ENCODE results near the gene TMEM53.

TMEM53 gene

GRCh38 chr1:44606701-44607281 lies 67.5 kb downstream of the TMEM53 start:
- DNase-seq (ENCODE audit: low read depth, low spot score): no peak
- in situ Hi-C loops (cut with HindIII; ENCODE audit: low sequenced_read_pairs): no loop called here
- no peak for TF ChIP-seq CTCF (IDR thresholded peaks at IDR 0.05; ENCODE audit: low read depth, low read length)
- H3K4me3 ChIP-seq (ENCODE audit: low read depth, low read length): no peak overlapping the region

- in situ Hi-C loops (cut with HindIII; ENCODE audit: low sequenced_read_pairs): no loop called here
- H3K4me3 ChIP-seq (ENCODE audit: low read depth, low read length): no peak overlapping the region
- no peak for DNase-seq (ENCODE audit: low read depth, low spot score)
- no peak for TF ChIP-seq CTCF (IDR thresholded peaks at IDR 0.05; ENCODE audit: low read depth, low read length)
Observed at GRCh38 chr1:44605914-44606615, 68.2 kb downstream of the TMEM53 start.

GRCh38 chr1:44604157-44604955 lies 69.9 kb downstream of the TMEM53 start:
- no peak overlapping the region for H3K4me3 ChIP-seq (ENCODE audit: low read depth, low read length)
- in situ Hi-C loops (cut with HindIII; ENCODE audit: low sequenced_read_pairs): no loop called here
- TF ChIP-seq CTCF (IDR thresholded peaks at IDR 0.05; ENCODE audit: low read depth, low read length): no peak
- no peak for DNase-seq (ENCODE audit: low read depth, low spot score)

DNA sequence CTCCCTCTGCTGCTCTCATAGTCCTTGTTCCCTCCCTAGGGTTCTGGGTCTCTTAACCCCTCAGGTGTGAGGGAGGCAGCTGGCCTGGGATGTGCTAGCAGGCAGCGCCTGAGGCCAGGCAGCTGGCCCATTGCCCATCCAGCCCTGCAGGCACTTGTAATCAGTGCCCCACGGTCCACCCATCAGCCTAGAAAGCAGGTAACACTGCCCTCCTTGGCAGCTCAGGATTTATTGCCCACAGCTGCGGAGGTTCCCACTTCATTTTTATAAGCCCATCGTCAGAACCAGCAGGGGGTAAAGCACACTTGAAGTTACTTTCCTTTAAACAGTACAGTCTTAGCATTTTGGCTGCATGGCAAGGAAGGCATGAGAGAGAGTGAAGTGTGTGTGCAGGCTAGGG lies 70.6 kb downstream of the TMEM53 start:
- no peak for DNase-seq (ENCODE audit: low read depth, low spot score)
- H3K4me3 ChIP-seq (ENCODE audit: low read depth, low read length): no peak overlapping the region
- no peak for TF ChIP-seq CTCF (IDR thresholded peaks at IDR 0.05; ENCODE audit: low read depth, low read length)
- in situ Hi-C loops (cut with HindIII; ENCODE audit: low sequenced_read_pairs): no loop called here
